Mesothelial cell of epicardium (in vitro differentiated cells): ENCODE data around the gene ZNF670. TPM values are rescaled to one million over a fixed set of nuclear protein-coding genes. Genes with fewer than 3 reads are reported as not detected.

Experiments
- DNase-seq, 2 experiments: peaks; one replicate each; pipeline ENCODE4 v3.0.0; 2021; ENCODE audit warnings: low spot score in 2 of 2; ENCODE audit not compliant: unreplicated experiment in 2 of 2
- H3K27ac Mint-ChIP-seq: 2 replicates; pipeline ENCODE4 v1.8.0; 2021; ENCODE audit warnings: mixed read lengths
- H3K27me3 Mint-ChIP-seq: 2 replicates; pipeline ENCODE4 v1.8.0; 2021; ENCODE audit warnings: low read depth, mixed read lengths
- H3K36me3 Mint-ChIP-seq: 2 replicates; pipeline ENCODE4 v1.8.0; 2021; ENCODE audit warnings: mixed read lengths
- H3K4me1 Mint-ChIP-seq: 2 replicates; pipeline ENCODE4 v1.8.0; 2021; ENCODE audit warnings: mixed read lengths
- H3K4me3 Mint-ChIP-seq: 2 replicates; pipeline ENCODE4 v1.8.0; 2021; ENCODE audit warnings: mild to moderate bottlenecking, moderate library complexity, mixed read lengths
- H3K9me3 Mint-ChIP-seq: 2 replicates; pipeline ENCODE4 v1.8.0; 2021; ENCODE audit warnings: mixed read lengths
- CTCF ChIP-seq: fragments of 200-600 bp; sonication (generic); IDR thresholded peaks from one replicate; pipeline ENCODE4 v1.5.0; 2021; ENCODE audit warnings: antibody characterized with exemption; ENCODE audit not compliant: unreplicated experiment
- total RNA-seq: library from RNA; stranded (reverse); gene quantifications from 3 replicates; pipeline ENCODE4 v1.2.1, GENCODE V29; 2021

The ZNF670 gene
- total RNA-seq, 1 donor from 2014 or later = 7.8 TPM

- no peak for TF ChIP-seq CTCF
- H3K27me3 Mint-ChIP-seq = no peaks in the 10 kb centered on the region
- DNase-seq = no peak
- peaks cover 36% of the 10 kb centered on the region for H3K9me3 Mint-ChIP-seq
- H3K4me3 Mint-ChIP-seq = peak overlapping the region; percentile 94
- peak overlapping the region; percentile 95 for H3K27ac Mint-ChIP-seq
- H3K4me1 Mint-ChIP-seq = peaks cover 15% of the 10 kb centered on the region
- peaks cover 19% of the 10 kb centered on the region for H3K36me3 Mint-ChIP-seq
Measured at GRCh38 chr1:247079141-247079874, 697 bp upstream of the ZNF670 start.

GRCh38 chr1:247077876-247078257, 744 bp downstream of the ZNF670 start:
- Mint-ChIP-seq H3K27me3 (no peaks in the 10 kb centered on the region), H3K4me3 (peak overlapping the region; percentile 94), H3K27ac (peak overlapping the region; percentile 83), H3K36me3 (peaks cover 30% of the 10 kb centered on the region), H3K9me3 (peaks cover 36% of the 10 kb centered on the region), H3K4me1 (peaks cover 15% of the 10 kb centered on the region)
- no peak for TF ChIP-seq CTCF
- DNase-seq = no peak

GRCh38 chr1:247077213-247077612, 1.4 kb downstream of the ZNF670 start:
- Mint-ChIP-seq H3K27me3 (no peaks in the 10 kb centered on the region), H3K9me3 (peaks cover 33% of the 10 kb centered on the region), H3K4me1 (peaks cover 15% of the 10 kb centered on the region), H3K4me3 (peak overlapping the region; percentile 94), H3K27ac (peak overlapping the region; percentile 83), H3K36me3 (peaks cover 32% of the 10 kb centered on the region)
- DNase-seq = no peak
- TF ChIP-seq CTCF = no peak

GRCh38 chr1:247070645-247071044, 8.0 kb downstream of the ZNF670 start:
- no peak for TF ChIP-seq CTCF
- H3K9me3 Mint-ChIP-seq = peaks cover 66% of the 10 kb centered on the region
- no peak overlapping the region for H3K27ac Mint-ChIP-seq
- H3K4me1 Mint-ChIP-seq = no peaks in the 10 kb centered on the region
- peaks cover 70% of the 10 kb centered on the region for H3K36me3 Mint-ChIP-seq
- no peaks in the 10 kb centered on the region for H3K27me3 Mint-ChIP-seq
- DNase-seq = no peak
- H3K4me3 Mint-ChIP-seq = no peak overlapping the region

GRCh38 chr1:247064304-247064703, 14.3 kb downstream of the ZNF670 start:
- Mint-ChIP-seq H3K27ac (no peak overlapping the region), H3K27me3 (no peaks in the 10 kb centered on the region), H3K36me3 (peaks cover 61% of the 10 kb centered on the region), H3K4me1 (no peaks in the 10 kb centered on the region), H3K9me3 (peaks cover 58% of the 10 kb centered on the region), H3K4me3 (no peak overlapping the region)
- TF ChIP-seq CTCF = no peak
- no peak for DNase-seq

GRCh38 chr1:247060771-247061170, 17.8 kb downstream of the ZNF670 start:
- no peak for TF ChIP-seq CTCF
- Mint-ChIP-seq H3K9me3 (peaks cover 68% of the 10 kb centered on the region), H3K4me1 (no peaks in the 10 kb centered on the region), H3K27ac (no peak overlapping the region), H3K36me3 (peaks cover 61% of the 10 kb centered on the region), H3K4me3 (no peak overlapping the region), H3K27me3 (no peaks in the 10 kb centered on the region)
- no peak for DNase-seq
